Stimulated activated CD4-positive, alpha-beta T cell treated with anti-CD3 and anti-CD28 coated beads, Interleukin-15, amount 100 ng/mL, for 48 hours (primary cell): ENCODE data around the gene RPS23.

ENCODE experiments used
- DNase-seq, 2 donors: peaks; one replicate each; pipeline ENCODE4 v3.0.0-alpha.2; 2020; ENCODE audit warnings: low read depth in 2 of 2

Gene RPS23

DNA sequence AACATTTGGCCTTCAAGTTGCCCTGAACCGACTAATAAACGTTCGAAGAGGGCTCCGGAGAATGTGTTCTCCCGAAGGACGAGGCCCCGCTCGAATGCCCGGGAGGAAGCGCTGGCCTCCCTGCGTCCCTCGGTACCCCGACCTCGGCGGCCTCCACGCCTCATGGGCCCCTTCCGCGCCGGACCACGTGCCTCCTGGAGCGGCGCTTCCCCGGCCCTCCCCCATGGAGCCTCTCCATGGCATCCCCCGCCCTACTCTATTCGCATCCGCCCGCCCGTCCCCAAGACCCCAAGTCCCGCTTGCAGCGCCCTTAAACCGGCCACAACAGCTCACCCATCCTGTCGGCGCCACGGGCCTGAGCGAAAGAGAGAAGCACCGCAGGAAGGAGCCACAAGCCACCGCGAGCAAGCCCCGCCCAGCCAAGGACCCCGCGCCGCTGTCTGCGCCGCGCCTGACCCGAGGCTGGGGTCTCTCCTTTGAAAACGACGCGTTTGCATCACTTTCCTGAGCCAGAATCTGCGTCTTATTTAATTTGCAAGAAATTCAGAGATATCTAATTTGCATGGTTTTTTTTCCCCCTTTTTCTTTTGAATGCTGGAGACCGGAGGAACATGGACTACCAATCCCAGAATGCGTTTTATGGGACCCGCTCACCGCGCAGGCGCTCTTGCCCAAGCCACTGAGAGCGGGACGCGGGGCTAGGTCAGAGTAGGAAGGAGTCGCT lies at the start of gene RPS23:
Gene RPS23 (minus strand): TSS at position 368 of the 724 bp plus-strand sequence. CDS start 31 bp downstream, at position 337.
- peak; percentile 85 to 86 for DNase-seq

DNA sequence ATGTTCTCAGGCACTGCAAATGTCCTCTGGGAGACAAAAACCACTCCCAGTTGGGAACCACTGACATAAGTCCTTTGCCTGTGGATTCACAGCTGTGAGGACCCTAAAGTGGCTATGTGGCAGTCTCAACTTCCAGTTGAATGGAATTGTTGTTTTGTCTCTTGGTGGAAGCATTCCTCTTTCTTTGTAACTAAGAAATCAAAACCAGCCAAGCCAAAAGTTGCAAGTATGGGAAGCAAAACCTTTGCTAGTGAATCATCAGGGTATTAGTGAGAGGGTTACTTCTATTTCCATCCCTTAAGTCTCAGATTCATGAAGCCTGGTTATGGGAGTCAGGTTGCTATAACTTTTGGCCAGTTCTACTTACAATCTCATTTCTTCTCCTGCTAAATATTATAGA lies 49.8 kb upstream of the RPS23 start:
- DNase-seq: no peak

DNA sequence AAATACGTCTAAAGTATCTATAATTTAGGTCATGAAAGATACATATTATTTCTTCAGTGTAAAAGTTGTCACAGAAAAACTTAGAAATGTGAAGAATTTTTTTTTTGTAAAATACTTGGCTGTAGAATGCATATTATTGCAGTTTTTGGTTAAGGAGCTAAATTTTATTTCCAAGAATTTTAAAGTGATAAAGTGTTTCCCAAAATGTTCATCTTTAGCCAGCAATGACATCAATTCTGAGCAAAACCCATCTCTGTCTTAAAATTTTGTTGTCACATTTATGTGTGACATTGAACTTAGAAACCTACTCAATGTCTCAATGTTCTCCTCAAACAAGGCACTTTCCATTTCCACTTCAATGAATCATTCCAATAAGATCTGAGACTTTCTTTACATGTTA lies 47.8 kb upstream of the RPS23 start:
- no peak for DNase-seq

DNA sequence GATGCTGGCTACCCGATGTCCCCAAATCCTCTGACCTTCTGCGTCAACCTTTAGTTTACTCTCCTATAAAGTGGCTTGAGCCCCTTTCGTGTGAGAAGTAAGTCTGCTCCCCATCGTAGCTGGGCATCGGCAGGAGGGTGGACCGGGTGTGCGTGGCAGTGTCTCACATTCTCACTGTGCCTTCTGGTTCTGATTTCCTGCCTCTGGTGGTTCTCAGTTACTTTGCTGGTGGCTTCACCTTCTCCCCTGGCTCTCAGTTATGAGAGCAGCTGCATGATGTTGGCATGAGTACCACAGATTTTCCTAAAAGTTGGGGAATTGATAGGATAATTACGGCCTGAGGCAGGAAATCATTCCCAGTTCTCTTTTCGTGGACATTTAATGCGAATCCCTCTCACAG lies 47.0 kb upstream of the RPS23 start:
- no peak for DNase-seq

DNA sequence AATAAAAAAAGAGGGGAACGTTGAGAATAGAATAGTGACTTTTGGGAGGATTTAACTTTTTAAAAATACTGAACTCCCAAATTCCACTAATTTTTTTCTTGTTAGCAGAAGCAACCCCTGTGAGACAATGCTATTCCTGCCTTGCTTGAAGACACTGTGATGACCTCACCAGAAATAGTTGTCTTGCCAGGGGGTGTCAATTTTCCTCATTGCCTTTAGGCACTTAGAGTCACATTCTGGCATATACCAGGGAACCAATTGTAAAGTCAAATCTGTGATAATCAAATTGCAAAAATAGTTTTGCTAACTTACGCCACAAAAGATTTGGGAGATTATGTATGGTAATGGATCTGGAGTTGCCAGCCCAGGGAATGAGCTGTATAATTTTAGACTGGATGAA lies 42.8 kb upstream of the RPS23 start:
- no peak for DNase-seq

DNA sequence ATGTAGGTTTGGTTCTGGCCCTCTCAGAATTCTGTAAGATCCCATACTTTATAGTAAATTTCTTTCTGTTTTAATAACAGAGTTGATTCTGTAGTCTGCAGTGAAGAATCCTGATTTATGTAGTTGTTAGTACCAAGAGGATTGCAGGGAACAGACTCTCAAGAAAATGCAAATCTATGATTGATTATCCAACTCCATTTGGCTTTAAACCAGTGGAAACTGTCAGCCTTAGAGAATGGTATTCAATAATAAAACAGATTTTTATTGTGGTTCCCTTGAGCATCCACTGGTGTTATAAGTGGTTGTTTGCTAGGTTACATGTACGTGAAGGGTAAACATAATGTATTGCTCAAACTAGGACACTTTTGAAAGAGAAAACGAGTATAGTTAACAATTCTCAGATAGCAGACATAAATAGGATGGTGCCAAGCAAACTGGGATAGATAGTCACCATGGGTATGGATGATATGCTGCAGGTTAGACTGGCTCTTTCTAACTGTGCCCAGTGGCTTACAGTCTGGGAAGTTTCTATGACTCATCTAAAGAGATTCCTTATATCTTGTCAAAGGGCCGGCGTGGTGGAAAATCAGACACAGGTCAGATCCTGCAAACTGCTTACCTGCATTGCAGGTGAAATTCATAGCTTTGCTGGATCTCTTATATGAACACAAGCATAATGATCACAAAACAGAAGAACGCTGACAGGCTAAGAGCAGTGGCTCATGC lies 41.7 kb upstream of the RPS23 start:
- DNase-seq: no peak

DNA sequence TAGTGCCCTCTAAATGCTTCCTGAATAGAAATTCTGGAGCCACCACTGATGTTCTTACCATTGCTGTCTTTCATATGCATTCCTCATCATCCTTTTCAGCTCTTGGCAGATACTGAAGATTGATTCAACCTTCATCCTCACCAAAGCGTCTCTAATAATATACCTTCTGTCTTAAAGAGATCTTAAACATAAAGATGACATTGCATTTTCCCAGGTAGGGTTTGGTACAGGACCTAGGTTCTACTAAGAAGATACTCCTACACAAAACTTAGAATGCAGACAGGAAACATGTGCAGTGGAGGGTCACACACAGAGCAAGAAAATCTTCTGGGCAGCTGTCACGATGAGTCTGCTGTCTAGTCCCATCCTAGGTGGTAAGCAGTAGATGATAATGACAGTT lies 41.0 kb upstream of the RPS23 start:
- DNase-seq: no peak

- no peak for DNase-seq
Observed at GRCh38 chr5:82314964-82315758, 37.0 kb upstream of the RPS23 start.

DNA sequence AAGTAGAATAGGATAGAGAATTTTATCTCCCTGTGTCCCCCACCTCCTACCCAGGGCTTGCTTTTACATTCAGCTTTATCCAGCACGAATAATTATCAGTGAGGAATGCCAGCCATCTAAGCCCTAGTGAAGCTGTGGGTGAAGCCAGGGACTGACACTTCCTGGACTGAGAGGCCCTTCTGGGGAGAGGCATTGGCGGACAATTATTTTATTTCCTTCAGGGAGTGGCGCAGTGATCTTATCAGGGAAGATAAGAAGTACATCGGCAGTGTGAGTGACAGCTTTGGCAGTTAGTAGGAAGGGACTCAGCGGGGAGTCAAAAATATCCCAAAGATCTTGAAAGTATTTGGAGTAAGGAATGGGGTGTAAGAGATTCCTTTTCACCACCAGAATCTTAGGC lies 34.9 kb upstream of the RPS23 start:
- DNase-seq: no peak

DNA sequence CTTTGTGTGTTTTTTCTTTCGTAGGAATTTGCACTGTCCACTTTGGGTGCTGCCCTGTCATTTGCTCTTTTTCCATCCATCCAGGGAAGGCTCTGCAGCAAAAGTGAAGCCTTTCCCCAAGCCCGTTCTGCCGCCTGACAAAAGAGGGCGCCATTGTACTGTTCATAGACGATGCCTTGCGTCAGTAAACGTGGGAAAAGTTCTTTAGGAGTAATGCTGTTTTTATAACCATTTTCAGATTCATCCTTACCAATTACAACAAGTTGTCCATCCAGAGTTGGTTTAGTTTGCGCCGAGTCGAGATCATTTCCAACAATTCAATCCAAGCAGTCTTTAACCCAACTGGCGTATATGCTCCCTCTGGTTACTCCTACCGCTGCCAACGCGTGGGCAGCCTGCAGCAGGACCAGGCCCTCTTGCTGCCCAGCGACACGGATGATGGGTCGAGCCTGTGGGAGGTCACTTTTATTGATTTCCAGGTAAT lies 34.3 kb upstream of the RPS23 start:
- peak in 1 of 2 donors; percentile 37 for DNase-seq

DNA sequence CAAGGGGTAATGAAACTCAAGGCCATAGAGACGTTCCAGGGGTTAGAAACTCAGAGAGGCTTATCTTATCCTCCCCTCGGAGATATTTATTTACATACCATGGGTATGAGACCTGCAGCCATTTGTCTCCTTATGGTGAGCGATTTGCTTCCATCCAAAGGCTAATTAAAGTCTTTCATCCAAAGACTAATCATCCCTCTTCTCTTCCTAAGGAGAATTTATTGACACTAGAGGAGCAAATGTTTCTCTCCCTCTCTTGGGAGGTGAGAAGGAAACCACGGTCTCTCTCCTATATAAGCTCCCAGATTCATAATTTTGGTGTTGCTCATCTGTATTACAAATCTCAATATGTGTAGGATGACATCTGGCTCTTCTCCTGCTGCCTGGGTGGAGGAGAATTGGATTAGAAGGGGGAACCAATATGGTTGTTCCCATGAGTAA lies 31.0 kb upstream of the RPS23 start:
- no peak for DNase-seq

DNA sequence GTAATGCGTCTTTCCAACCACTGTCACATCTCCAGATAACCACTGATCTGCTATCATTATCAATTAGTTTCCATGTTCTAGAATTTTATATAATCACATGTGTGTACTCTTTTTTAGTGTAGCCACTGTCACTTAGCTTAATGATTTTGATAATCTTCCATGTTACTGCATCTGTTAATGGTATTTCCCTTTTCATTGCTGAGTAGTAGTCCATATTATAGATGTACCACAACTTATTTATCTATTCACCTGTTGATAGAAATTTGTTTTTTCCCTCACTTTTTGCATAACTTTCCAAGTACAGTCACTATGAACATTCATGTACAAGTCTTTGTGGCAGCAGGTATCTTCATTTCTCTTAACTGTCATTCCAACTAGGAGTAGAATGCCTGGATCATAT lies 30.3 kb upstream of the RPS23 start:
- DNase-seq: no peak

DNA sequence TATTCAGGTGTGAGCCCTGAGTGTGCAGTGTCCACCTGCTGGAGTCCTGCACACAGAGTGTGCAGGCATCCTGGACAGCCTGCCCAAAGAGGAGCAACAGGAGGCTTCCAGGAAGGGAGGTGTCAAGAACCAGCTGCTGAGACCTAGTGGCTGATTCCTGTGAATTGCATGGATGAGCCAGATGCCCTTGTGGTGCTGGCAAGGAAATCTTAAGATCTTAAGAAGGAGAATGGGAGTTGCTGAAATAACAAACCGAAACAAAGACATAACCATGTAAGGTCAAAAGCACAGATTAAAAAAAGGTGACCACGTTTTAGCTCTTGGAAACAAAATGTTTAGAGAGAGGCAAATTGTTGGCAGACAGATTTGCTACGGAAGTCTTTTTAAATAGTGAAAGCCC lies 29.3 kb upstream of the RPS23 start:
- no peak for DNase-seq

GRCh38 chr5:82306151-82306550 lies 28.0 kb upstream of the RPS23 start:
- DNase-seq: no peak

DNA sequence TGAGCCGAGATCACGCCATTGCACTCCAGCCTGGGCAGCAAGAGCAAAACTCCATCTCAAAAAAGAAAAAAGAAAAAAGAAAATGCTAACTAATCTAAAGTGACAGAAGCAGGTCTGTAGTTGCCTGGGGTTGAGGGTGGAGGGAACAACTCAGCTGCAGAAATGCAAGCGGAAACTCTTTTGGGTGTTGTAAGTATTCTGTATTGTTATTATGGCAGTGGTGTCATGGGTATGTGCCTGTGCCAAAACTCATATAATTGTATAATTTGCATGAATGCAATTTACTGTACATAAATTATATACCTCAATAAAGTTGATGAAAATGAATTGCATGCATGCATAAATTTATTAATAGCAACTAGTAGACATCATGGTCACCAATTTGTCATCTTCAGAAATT lies 23.0 kb upstream of the RPS23 start:
- DNase-seq: no peak

DNA sequence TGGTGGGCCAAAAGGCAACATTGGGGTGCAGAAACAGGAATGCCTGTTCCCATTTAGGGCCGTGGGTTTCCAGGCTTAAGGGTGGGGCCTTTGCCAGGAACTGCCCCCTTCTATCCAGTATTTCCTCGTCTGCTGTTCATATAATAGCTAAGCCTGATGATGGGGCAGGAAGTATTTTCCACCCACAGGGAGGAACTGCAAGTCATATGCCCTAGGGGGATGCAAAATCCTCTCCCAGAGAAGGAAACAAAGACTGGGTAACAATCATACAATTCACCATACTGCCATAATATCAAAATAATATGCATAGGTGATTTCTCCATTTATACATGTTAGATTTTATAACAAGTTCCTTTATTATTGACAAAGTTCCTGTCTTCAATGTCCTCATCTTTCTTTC lies 20.5 kb upstream of the RPS23 start:
- no peak for DNase-seq

- no peak for DNase-seq
Observed at GRCh38 chr5:82297711-82298110, 19.6 kb upstream of the RPS23 start.

- no peak for DNase-seq
Observed at GRCh38 chr5:82296929-82297328, 18.8 kb upstream of the RPS23 start.

- DNase-seq: no peak
Observed at GRCh38 chr5:82295959-82296531, 17.9 kb upstream of the RPS23 start.

DNA sequence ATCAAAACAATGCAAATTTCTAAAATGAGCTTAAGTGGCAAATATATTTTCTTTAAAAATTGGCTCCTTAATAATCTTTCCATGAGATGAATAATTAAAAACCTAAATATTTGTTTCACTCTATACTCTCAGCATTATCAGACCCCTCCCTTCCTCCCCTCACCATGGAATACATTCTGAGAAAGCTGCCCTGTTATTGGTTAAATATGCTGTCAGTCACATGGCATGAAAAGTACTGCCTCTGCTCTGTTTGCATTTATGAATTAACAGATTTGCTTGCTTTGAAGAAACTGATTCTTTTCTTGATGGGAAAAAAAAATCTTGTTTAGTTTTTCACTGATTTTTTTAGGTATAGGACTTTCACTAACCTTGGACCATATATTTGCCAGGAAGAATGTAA lies 17.0 kb upstream of the RPS23 start:
- no peak for DNase-seq

GRCh38 chr5:82291420-82291819 lies 13.3 kb upstream of the RPS23 start:
- no peak for DNase-seq

DNA sequence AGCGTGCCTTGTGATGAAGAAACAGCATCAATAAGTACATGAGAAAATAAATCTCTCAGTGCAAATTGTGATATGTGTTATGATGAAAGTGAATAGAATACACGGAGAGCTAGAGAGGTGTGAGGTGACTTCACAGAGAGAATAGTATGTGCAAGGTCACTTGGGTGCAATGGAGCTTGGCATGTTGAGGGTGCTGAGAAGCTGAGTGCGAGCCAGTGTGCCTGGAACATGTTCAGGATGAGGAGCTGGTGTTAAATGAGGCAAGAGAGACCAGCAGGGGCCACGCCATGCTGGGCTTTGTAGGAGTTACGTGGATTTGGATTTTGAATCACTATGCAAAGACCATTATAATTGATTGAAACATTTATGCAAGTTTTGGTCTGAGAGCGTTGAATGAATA lies 12.8 kb upstream of the RPS23 start:
- DNase-seq: no peak
